ENCODE measurements around the gene CDS1.

DNA sequence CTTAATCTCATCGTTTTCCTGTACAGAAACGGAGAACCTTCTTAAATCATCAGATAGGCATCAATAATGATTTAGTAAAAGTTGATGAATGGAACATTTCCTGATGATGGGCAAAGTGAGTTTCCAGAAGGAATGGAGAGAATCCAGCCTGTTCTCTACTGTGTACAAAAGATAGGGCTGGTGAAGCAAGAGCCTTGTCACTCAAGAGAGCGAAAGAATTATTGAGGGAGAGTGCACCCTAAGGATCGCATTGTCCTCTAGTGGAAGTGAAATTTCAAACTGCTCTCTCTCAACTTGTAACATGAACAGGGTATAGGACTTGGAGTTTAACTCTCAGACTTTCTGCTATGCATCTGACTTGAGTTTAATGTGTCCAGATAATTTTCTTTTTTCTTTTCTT, 69.6 kb downstream of the CDS1 start:
- TF ChIP-seq, protein P1, sequence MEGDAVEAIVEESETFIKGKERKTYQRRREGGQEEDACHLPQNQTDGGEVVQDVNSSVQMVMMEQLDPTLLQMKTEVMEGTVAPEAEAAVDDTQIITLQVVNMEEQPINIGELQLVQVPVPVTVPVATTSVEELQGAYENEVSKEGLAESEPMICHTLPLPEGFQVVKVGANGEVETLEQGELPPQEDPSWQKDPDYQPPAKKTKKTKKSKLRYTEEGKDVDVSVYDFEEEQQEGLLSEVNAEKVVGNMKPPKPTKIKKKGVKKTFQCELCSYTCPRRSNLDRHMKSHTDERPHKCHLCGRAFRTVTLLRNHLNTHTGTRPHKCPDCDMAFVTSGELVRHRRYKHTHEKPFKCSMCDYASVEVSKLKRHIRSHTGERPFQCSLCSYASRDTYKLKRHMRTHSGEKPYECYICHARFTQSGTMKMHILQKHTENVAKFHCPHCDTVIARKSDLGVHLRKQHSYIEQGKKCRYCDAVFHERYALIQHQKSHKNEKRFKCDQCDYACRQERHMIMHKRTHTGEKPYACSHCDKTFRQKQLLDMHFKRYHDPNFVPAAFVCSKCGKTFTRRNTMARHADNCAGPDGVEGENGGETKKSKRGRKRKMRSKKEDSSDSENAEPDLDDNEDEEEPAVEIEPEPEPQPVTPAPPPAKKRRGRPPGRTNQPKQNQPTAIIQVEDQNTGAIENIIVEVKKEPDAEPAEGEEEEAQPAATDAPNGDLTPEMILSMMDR (IDR thresholded peaks at IDR 0.05): no peak
- TF ChIP-seq POLR2A (IDR thresholded peaks at IDR 0.05): no peak
